ENCODE data around the gene CEP104. TPM values are rescaled to one million over a fixed set of nuclear protein-coding genes. Genes with fewer than 3 reads are reported as not detected.

CEP104 gene
- total RNA-seq, result 11.1 and 16.4 TPM in 2 replicates

GRCh38 chr1:3856923-3857790, at the start of gene CEP104, which contains the start of gene DFFB:
TSS of gene CEP104 (minus strand) at chr1:3857211. CDS start at chr1:3852407, 4,804 bp downstream.
TSS of gene DFFB (plus strand) at chr1:3857476. CDS start at chr1:3857604, 128 bp downstream.

GRCh38 chr1:3900150-3900968, 43.3 kb upstream of the CEP104 start, which contains the start of gene C1orf174:
TSS of gene C1orf174 (minus strand) at chr1:3900272. CDS start at chr1:3900186, 86 bp downstream.

GRCh38 chr1:3796215-3797061, 60.6 kb downstream of the CEP104 start, which contains the start of gene LRRC47:
TSS of gene LRRC47 (minus strand) at chr1:3796498. CDS start at chr1:3796476, 22 bp downstream.

GRCh38 chr1:3772715-3773571, 84.1 kb downstream of the CEP104 start, which contains the start of gene SMIM1:
TSS of gene SMIM1 (plus strand) at chr1:3772749. CDS start at chr1:3775374, 2,625 bp downstream.

Other genes starting within 250 kb of the CEP104 start
- gene MEGF6, start 245.7 kb downstream of the CEP104 start, total RNA-seq, result 2.8 and 3.8 TPM in 2 replicates
- gene TPRG1L, start 232.2 kb downstream of the CEP104 start, total RNA-seq, result 14.4 and 22.6 TPM in 2 replicates
- 13.3 and 25.2 TPM in 2 replicates for gene WRAP73, start 207.1 kb downstream of the CEP104 start, total RNA-seq
- 0.16 and 0.26 TPM in 2 replicates for gene TP73, start 204.7 kb downstream of the CEP104 start, total RNA-seq
- gene CCDC27, start 104.8 kb downstream of the CEP104 start, total RNA-seq, result not detected in 2 replicates
- gene SMIM1, start 84.5 kb downstream of the CEP104 start, total RNA-seq, result 0.39 and 19.9 TPM in 2 replicates
- gene LRRC47, start 60.7 kb downstream of the CEP104 start, total RNA-seq, result 29.4 and 30.9 TPM in 2 replicates
- gene DFFB, start 265 bp upstream of the CEP104 start, total RNA-seq, result 9.8 and 13.2 TPM in 2 replicates
- 22.0 and 24.6 TPM in 2 replicates for gene C1orf174, start 43.1 kb upstream of the CEP104 start, total RNA-seq